Liver (tissue), 9 donors: ENCODE measurements around the gene FBXO47. TPM values are rescaled to one million over a fixed set of nuclear protein-coding genes. Genes with fewer than 3 reads are reported as not detected.

Experiments used
- DNase-seq: peaks from one replicate; pipeline ENCODE4 v3.0.0-alpha.2; 2017; ENCODE audit warnings: low spot score
- H3K27ac ChIP-seq, 2 donors: one replicate each; pipeline ENCODE4 v1.7.0; 2013; ENCODE audit warnings: inconsistent platforms in 2 of 2, low read length in 2 of 2, control low read depth in 1 of 2, low read depth in 1 of 2, mild to moderate bottlenecking in 1 of 2
- H3K27me3 ChIP-seq, 4 donors: one replicate each; pipeline versions ENCODE4 v1.6.1 to v1.7.0; 2013; ENCODE audit warnings: low read length in 3 of 4, inconsistent platforms in 1 of 4, mild to moderate bottlenecking in 1 of 4, moderate library complexity in 1 of 4; ENCODE audit not compliant: control insufficient read depth in 4 of 4, insufficient read depth in 4 of 4
- H3K36me3 ChIP-seq, 4 donors: one replicate each; pipeline versions ENCODE4 v1.6.1 to v1.7.0; 2013; ENCODE audit warnings: low read length in 3 of 4, mild to moderate bottlenecking in 3 of 4, low read depth in 1 of 4, moderate library complexity in 1 of 4; ENCODE audit not compliant: control insufficient read depth in 4 of 4, insufficient read depth in 3 of 4
- H3K4me1 ChIP-seq, 4 donors: one replicate each; pipeline versions ENCODE4 v1.6.1 to v1.7.0; 2013; ENCODE audit warnings: low read length in 3 of 4, mild to moderate bottlenecking in 3 of 4, moderate library complexity in 1 of 4; ENCODE audit not compliant: control insufficient read depth in 4 of 4, insufficient read depth in 4 of 4
- H3K4me3 ChIP-seq, 3 donors: one replicate each; pipeline versions ENCODE4 v1.6.1 to v1.7.0; 2013; ENCODE audit warnings: low read length in 3 of 3, control low read depth in 1 of 3, low read depth in 1 of 3, mild to moderate bottlenecking in 1 of 3
- H3K9ac ChIP-seq, 2 donors: one replicate each; pipeline ENCODE4 v1.7.0; 2013; ENCODE audit warnings: low read length in 2 of 2, mild to moderate bottlenecking in 2 of 2, moderate library complexity in 2 of 2, control low read depth in 1 of 2, low read depth in 1 of 2
- H3K9me3 ChIP-seq, 4 donors: one replicate each; pipeline versions ENCODE4 v1.6.1 to v1.7.0; 2013; ENCODE audit warnings: low read length in 3 of 4; ENCODE audit not compliant: control insufficient read depth in 4 of 4
- EGR1 ChIP-seq, 2 donors: IDR thresholded peaks; 2 replicates each; pipeline ENCODE4 v1.6.1; 2016 to 2018; ENCODE audit warnings: antibody characterized with exemption in 2 of 2, low read depth in 2 of 2
- FOXA1 ChIP-seq: IDR thresholded peaks from 2 replicates; pipeline ENCODE4 v1.6.1; 2016; ENCODE audit warnings: antibody characterized with exemption
- FOXA2 ChIP-seq: IDR thresholded peaks from 2 replicates; pipeline ENCODE4 v1.6.1; 2016; ENCODE audit warnings: antibody characterized with exemption
- GABPA ChIP-seq, 2 donors: IDR thresholded peaks in 1 of 2; conservative IDR thresholded peaks in 1 of 2; 2 replicates each; pipeline ENCODE4 v1.6.1; 2016; ENCODE audit warnings: antibody characterized with exemption in 2 of 2, mild to moderate bottlenecking in 1 of 2, moderate library complexity in 1 of 2
- HNF4A ChIP-seq, 2 donors: conservative IDR thresholded peaks; 2 replicates each; pipeline ENCODE4 v1.6.1; 2016; ENCODE audit warnings: antibody characterized with exemption in 2 of 2, mild to moderate bottlenecking in 2 of 2
- HNF4G ChIP-seq: IDR thresholded peaks from 2 replicates; pipeline ENCODE4 v1.6.1; 2016; ENCODE audit warnings: antibody characterized with exemption
- JUND ChIP-seq, 2 donors: IDR thresholded peaks; 2 replicates each; pipeline ENCODE4 v1.6.1; 2016; ENCODE audit warnings: antibody characterized with exemption in 2 of 2
- MAX ChIP-seq: IDR thresholded peaks from 2 replicates; pipeline ENCODE4 v1.6.1; 2016; ENCODE audit warnings: antibody characterized with exemption
- NR2F2 ChIP-seq: IDR thresholded peaks from 2 replicates; pipeline ENCODE4 v1.6.1; 2016; ENCODE audit warnings: antibody characterized with exemption
- RAD21 ChIP-seq, 2 donors: IDR thresholded peaks; 2 replicates each; pipeline ENCODE4 v1.6.1; 2016; ENCODE audit warnings: antibody characterized with exemption in 2 of 2, mild to moderate bottlenecking in 2 of 2
- RXRA ChIP-seq, 2 donors: IDR thresholded peaks; 2 replicates each; pipeline ENCODE4 v1.6.1; 2017 to 2018; ENCODE audit warnings: antibody characterized with exemption in 2 of 2, mild to moderate bottlenecking in 1 of 2
- SP1 ChIP-seq: IDR thresholded peaks from 2 replicates; pipeline ENCODE4 v1.6.1; 2018; ENCODE audit warnings: antibody characterized with exemption, mild to moderate bottlenecking
- TAF1 ChIP-seq: conservative IDR thresholded peaks from 2 replicates; pipeline ENCODE4 v1.6.1; 2016; ENCODE audit warnings: antibody characterized with exemption, mild to moderate bottlenecking
- YY1 ChIP-seq: IDR thresholded peaks from 2 replicates; pipeline ENCODE4 v1.6.1; 2016; ENCODE audit warnings: antibody characterized with exemption, mild to moderate bottlenecking
- WGBS: extraction: QIAGEN DNeasy Blood & Tissue Kit; methylation state at CpG from one replicate; pipeline ENCODE4 v1.1.7; 2013; 5-methylcytosine and 5-hydroxymethylcytosine counted together
- polyA plus RNA-seq, 2 donors: library from polyadenylated mRNA; stranded (reverse) in 1 of 2; unstranded in 1 of 2; fragments of 200-250 nt in 1 of 2; fragments of >200 nt in 1 of 2; fragmentation: Nextera tagmentation in 1 of 2; extraction: Ambion mirVana in 1 of 2; gene quantifications; one replicate each; pipeline versions ENCODE4 v1.2.1 to v1.2.3, GENCODE V29; 2013 to 2015
- total RNA-seq, 2 donors: library from RNA; depleted of rRNA; stranded (reverse); fragments of >200 nt; gene quantifications; one replicate each; pipeline ENCODE4 v1.2.3, GENCODE V29; 2014
- TF ChIP-seq, protein P1 (sequence below): IDR thresholded peaks from 2 replicates; pipeline ENCODE4 v1.6.1; 2016; ENCODE audit warnings: antibody characterized with exemption
- TF ChIP-seq, protein P2 (sequence below): IDR thresholded peaks from 2 replicates; pipeline ENCODE4 v1.6.1; 2016; ENCODE audit warnings: antibody characterized with exemption
- TF ChIP-seq, protein P3 (sequence below): fragments of 150-350 bp; IDR thresholded peaks from 2 replicates; pipeline ENCODE4 v1.5.1; 2017; ENCODE audit warnings: improper control_type of control experiment, low read depth, low read length; ENCODE audit not compliant: missing input control
- donor health status: healthy.
- donor health status: healthy.
- donor health status: healthy.
- donor health status: healthy.
- donor health status: healthy.

The FBXO47 gene
- total and polyA plus RNA-seq, 4 donors = not detected

- H3K36me3 ChIP-seq = no peaks in the 10 kb centered on the region
- DNase-seq = no peak
- H3K27ac ChIP-seq = no peak overlapping the region
- no peak overlapping the region for H3K9ac ChIP-seq
- TF ChIP-seq NR2F2 (peak; percentile 47), EGR1 (IDR thresholded peaks at IDR 0.05; ENCODE audit: low read depth in 2 of 2) (no peak)
- WGBS = 59% methylated on average over 16 of the region's 16 CpGs
- H3K4me1 ChIP-seq = no peaks in the 10 kb centered on the region
- H3K9me3 ChIP-seq = no peaks in the 10 kb centered on the region
- H3K4me3 ChIP-seq = no peak overlapping the region
- H3K27me3 ChIP-seq = no peaks in the 10 kb centered on the region
These were observed 36.0 kb upstream of the FBXO47 start for GRCh38 chr17:39002991-39003715.

GRCh38 chr17:39001703-39002637 lies 34.8 kb upstream of the FBXO47 start:
- 65% methylated on average over 9 of the region's 9 CpGs for WGBS
- Histone ChIP-seq H3K27me3 (no peaks in the 10 kb centered on the region), H3K4me3 (no peak overlapping the region), H3K9ac (no peak overlapping the region), H3K27ac (no peak overlapping the region), H3K9me3 (peaks cover 0 to 2% (median under 1%) of the 10 kb centered on the region in 4 donors), H3K4me1 (no peaks in the 10 kb centered on the region), H3K36me3 (no peaks in the 10 kb centered on the region)
- DNase-seq = no peak
- TF ChIP-seq FOXA1 (no peak), YY1 (no peak), SP1 (no peak), GABPA (IDR thresholded peaks at IDR 0.05 in 1 of 2, conservative IDR thresholded peaks at IDR 0.05 in 1 of 2) (no peak), EGR1 (IDR thresholded peaks at IDR 0.05; ENCODE audit: low read depth in 2 of 2) (no peak), HNF4A (conservative IDR thresholded peaks at IDR 0.05) (no peak), NR2F2 (no peak), MAX (no peak), RXRA (IDR thresholded peaks at IDR 0.05) (no peak), FOXA2 (no peak), HNF4G (no peak), TAF1 (no peak), RAD21 (IDR thresholded peaks at IDR 0.05) (no peak), JUND (IDR thresholded peaks at IDR 0.05) (no peak)
- TF ChIP-seq, protein P1, sequence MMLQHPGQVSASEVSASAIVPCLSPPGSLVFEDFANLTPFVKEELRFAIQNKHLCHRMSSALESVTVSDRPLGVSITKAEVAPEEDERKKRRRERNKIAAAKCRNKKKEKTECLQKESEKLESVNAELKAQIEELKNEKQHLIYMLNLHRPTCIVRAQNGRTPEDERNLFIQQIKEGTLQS = no peak
- TF ChIP-seq, protein P2, sequence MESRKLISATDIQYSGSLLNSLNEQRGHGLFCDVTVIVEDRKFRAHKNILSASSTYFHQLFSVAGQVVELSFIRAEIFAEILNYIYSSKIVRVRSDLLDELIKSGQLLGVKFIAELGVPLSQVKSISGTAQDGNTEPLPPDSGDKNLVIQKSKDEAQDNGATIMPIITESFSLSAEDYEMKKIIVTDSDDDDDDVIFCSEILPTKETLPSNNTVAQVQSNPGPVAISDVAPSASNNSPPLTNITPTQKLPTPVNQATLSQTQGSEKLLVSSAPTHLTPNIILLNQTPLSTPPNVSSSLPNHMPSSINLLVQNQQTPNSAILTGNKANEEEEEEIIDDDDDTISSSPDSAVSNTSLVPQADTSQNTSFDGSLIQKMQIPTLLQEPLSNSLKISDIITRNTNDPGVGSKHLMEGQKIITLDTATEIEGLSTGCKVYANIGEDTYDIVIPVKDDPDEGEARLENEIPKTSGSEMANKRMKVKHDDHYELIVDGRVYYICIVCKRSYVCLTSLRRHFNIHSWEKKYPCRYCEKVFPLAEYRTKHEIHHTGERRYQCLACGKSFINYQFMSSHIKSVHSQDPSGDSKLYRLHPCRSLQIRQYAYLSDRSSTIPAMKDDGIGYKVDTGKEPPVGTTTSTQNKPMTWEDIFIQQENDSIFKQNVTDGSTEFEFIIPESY = no peak
- TF ChIP-seq, protein P3, sequence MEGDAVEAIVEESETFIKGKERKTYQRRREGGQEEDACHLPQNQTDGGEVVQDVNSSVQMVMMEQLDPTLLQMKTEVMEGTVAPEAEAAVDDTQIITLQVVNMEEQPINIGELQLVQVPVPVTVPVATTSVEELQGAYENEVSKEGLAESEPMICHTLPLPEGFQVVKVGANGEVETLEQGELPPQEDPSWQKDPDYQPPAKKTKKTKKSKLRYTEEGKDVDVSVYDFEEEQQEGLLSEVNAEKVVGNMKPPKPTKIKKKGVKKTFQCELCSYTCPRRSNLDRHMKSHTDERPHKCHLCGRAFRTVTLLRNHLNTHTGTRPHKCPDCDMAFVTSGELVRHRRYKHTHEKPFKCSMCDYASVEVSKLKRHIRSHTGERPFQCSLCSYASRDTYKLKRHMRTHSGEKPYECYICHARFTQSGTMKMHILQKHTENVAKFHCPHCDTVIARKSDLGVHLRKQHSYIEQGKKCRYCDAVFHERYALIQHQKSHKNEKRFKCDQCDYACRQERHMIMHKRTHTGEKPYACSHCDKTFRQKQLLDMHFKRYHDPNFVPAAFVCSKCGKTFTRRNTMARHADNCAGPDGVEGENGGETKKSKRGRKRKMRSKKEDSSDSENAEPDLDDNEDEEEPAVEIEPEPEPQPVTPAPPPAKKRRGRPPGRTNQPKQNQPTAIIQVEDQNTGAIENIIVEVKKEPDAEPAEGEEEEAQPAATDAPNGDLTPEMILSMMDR = no peak
